DND-41 (cell line): ENCODE data around the gene AFF2.

ENCODE experiments used
- ATAC-seq: fragments of 200-7000 bp; cut with Tn5 transposase; 3 replicates; pipeline ENCODE4 v1.9.1; 2021; ENCODE audit warnings: low read depth; ENCODE audit not compliant: insufficient read depth
- DNase-seq: peaks from one replicate; pipeline ENCODE4 v3.0.0-alpha.2; 2020
- H2AFZ ChIP-seq: 2 replicates; pipeline ENCODE4 v1.6.0; 2012; ENCODE audit warnings: low read depth, low read length
- H3K27ac ChIP-seq: 2 replicates; pipeline ENCODE4 v1.5.1; 2012; ENCODE audit warnings: low read length, inconsistent platforms
- H3K27me3 ChIP-seq: fragments of 200-600 bp; sonication (generic); 2 replicates; pipeline ENCODE4 v1.6.0; 2012; ENCODE audit warnings: low read length, mild to moderate bottlenecking, inconsistent platforms; ENCODE audit not compliant: insufficient read depth, poor library complexity
- H3K36me3 ChIP-seq: 2 replicates; pipeline ENCODE4 v1.5.1; 2012; ENCODE audit warnings: low read length, inconsistent platforms; ENCODE audit not compliant: insufficient read depth
- H3K4me1 ChIP-seq: 2 replicates; pipeline ENCODE4 v1.5.1; 2012; ENCODE audit warnings: mild to moderate bottlenecking, low read length; ENCODE audit not compliant: insufficient read depth
- H3K4me2 ChIP-seq: 2 replicates; pipeline ENCODE4 v1.6.0; 2012; ENCODE audit warnings: mild to moderate bottlenecking, moderate library complexity, low read length, inconsistent platforms; ENCODE audit not compliant: insufficient read depth
- H3K4me3 ChIP-seq, 2 experiments: fragments of 200-600 bp in 1 of 2; shearing (Covaris generic) in 1 of 2; 2 replicates each; pipeline ENCODE4 v1.5.1; 2012 to 2016; ENCODE audit warnings: inconsistent platforms in 2 of 2, low read length in 2 of 2, mild to moderate bottlenecking in 2 of 2, low read depth in 1 of 2, moderate library complexity in 1 of 2
- H3K79me2 ChIP-seq: 2 replicates; pipeline ENCODE4 v1.6.0; 2012; ENCODE audit warnings: low read length, inconsistent platforms; ENCODE audit not compliant: insufficient read depth
- H3K9ac ChIP-seq: 2 replicates; pipeline ENCODE4 v1.6.0; 2012; ENCODE audit warnings: low read depth, mild to moderate bottlenecking, inconsistent platforms, low read length, moderate library complexity
- H3K9me3 ChIP-seq: 2 replicates; pipeline ENCODE4 v1.5.1; 2012; ENCODE audit warnings: low read length, moderate library complexity, mild to moderate bottlenecking, inconsistent platforms; ENCODE audit not compliant: insufficient read depth, severe bottlenecking
- H4K20me1 ChIP-seq: 2 replicates; pipeline ENCODE4 v1.6.0; 2012; ENCODE audit warnings: low read length; ENCODE audit not compliant: insufficient read depth
- CTCF ChIP-seq: IDR thresholded peaks from 2 replicates; pipeline ENCODE4 v1.5.1; 2012; ENCODE audit warnings: borderline replicate concordance, low read length, moderate library complexity, mild to moderate bottlenecking; ENCODE audit not compliant: poor library complexity, severe bottlenecking; ENCODE audit errors: extremely low read depth
- EZH2 ChIP-seq: IDR thresholded peaks from 3 replicates; pipeline ENCODE4 v1.6.1; 2012; ENCODE audit warnings: borderline replicate concordance, low read depth, mild to moderate bottlenecking, moderate library complexity, low read length, inconsistent platforms; ENCODE audit not compliant: severe bottlenecking

The AFF2 gene

GRCh38 chrX:148593987-148594386 lies 93.6 kb downstream of the AFF2 start:
- H3K9ac ChIP-seq: no peak overlapping the region
- ATAC-seq: no peak

GRCh38 chrX:148599404-148599803 lies 99.0 kb downstream of the AFF2 start:
- Histone ChIP-seq H3K36me3 (no peaks in the 10 kb centered on the region), H4K20me1 (no peaks in the 10 kb centered on the region), H3K27me3 (no peaks in the 10 kb centered on the region), H3K4me2 (no peak overlapping the region), H3K4me3 (no peak overlapping the region), H3K27ac (no peak overlapping the region), H3K79me2 (peaks cover 5% of the 10 kb centered on the region; the same call in 1 of the 2 replicates), H3K9me3 (no peaks in the 10 kb centered on the region), H3K9ac (no peak overlapping the region), H2AFZ (no peak overlapping the region), H3K4me1 (no peaks in the 10 kb centered on the region)
- no peak for DNase-seq
- ATAC-seq: no peak
- no peak for TF ChIP-seq EZH2
- no peak for TF ChIP-seq CTCF

More at GRCh38 chrX:148593987-148594386, 93.6 kb downstream of the AFF2 start:
- H3K79me2 ChIP-seq: peaks cover 14% of the 10 kb centered on the region; the same call in 1 of the 2 replicates
- H3K27ac ChIP-seq: no peak overlapping the region
- H3K4me2 ChIP-seq: no peak overlapping the region
- TF ChIP-seq EZH2: no peak
- no peak for TF ChIP-seq CTCF
- no peak overlapping the region for H2AFZ ChIP-seq
- no peaks in the 10 kb centered on the region for H3K27me3 ChIP-seq
- no peaks in the 10 kb centered on the region for H4K20me1 ChIP-seq
- DNase-seq: no peak
- no peak overlapping the region for H3K4me3 ChIP-seq
- H3K9me3 ChIP-seq: no peaks in the 10 kb centered on the region
- H3K36me3 ChIP-seq: no peaks in the 10 kb centered on the region
- no peaks in the 10 kb centered on the region for H3K4me1 ChIP-seq

GRCh38 chrX:148600131-148600530 lies 99.7 kb downstream of the AFF2 start:
- H3K36me3 ChIP-seq: no peaks in the 10 kb centered on the region
- peaks cover 5% of the 10 kb centered on the region; the same call in 1 of the 2 replicates for H3K79me2 ChIP-seq
- no peak for TF ChIP-seq CTCF
- H2AFZ ChIP-seq: no peak overlapping the region
- ATAC-seq: no peak
- no peak overlapping the region for H3K4me2 ChIP-seq
- no peaks in the 10 kb centered on the region for H3K9me3 ChIP-seq
- no peak for DNase-seq
- no peak overlapping the region for H3K9ac ChIP-seq
- no peaks in the 10 kb centered on the region for H4K20me1 ChIP-seq
- H3K4me3 ChIP-seq: no peak overlapping the region
- no peaks in the 10 kb centered on the region for H3K4me1 ChIP-seq
- H3K27ac ChIP-seq: no peak overlapping the region
- H3K27me3 ChIP-seq: no peaks in the 10 kb centered on the region

- H3K4me2 ChIP-seq: no peak overlapping the region
- H4K20me1 ChIP-seq: no peaks in the 10 kb centered on the region
- no peak for ATAC-seq
Measured at GRCh38 chrX:148600581-148600980, 100.2 kb downstream of the AFF2 start.

More at GRCh38 chrX:148600581-148600980, 100.2 kb downstream of the AFF2 start:
- H3K27ac ChIP-seq: no peak overlapping the region
- H3K4me3 ChIP-seq: no peak overlapping the region
- no peaks in the 10 kb centered on the region for H3K36me3 ChIP-seq
- no peak overlapping the region for H2AFZ ChIP-seq
- no peaks in the 10 kb centered on the region for H3K4me1 ChIP-seq
- TF ChIP-seq EZH2: no peak
- TF ChIP-seq CTCF: no peak
- H3K79me2 ChIP-seq: peaks cover 5% of the 10 kb centered on the region; the same call in 1 of the 2 replicates
- no peaks in the 10 kb centered on the region for H3K27me3 ChIP-seq
- DNase-seq: no peak
- H3K9ac ChIP-seq: no peak overlapping the region
- H3K9me3 ChIP-seq: no peaks in the 10 kb centered on the region
